HG02588 (cell line): ENCODE measurements around the gene FXYD1.

Experiments
- ATAC-seq: cut with Tn5 transposase; IDR thresholded peaks from one replicate; pipeline ENCODE4 v1.9.1; 2021; ENCODE audit warnings: mild to moderate bottlenecking, moderate library complexity; ENCODE audit not compliant: unreplicated experiment

The FXYD1 gene

DNA sequence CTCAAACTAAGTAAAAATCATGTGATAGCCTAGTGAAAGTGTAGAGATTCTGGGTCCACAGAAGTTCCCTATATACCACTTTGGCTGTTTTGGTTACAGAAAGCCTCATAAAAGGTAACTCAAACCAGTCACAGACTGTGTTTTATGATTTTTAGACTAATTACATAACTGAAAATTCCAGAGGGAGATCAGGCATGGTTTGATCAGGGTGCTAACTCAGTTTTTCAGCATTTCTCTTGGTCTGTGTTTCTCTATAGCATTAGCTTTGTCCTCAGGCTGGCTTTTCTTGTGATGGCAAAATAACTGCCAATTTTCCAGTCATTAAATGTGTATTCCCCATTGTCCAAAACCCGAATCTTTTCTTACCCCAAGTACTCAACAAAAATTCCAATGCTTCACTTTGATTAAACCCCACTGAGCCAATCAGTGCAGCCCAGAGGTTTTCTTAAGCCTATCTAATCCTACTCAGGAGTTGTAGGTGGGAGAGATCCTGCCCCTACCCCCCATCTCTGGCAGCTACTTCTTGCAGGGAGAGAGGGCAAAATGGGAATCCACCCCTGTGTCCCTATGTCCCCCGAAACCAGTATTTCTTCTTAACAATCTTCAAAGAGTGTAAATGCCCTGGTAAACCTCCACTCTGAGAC is 31.6 kb upstream of the FXYD1 start:
- ATAC-seq: no peak

DNA sequence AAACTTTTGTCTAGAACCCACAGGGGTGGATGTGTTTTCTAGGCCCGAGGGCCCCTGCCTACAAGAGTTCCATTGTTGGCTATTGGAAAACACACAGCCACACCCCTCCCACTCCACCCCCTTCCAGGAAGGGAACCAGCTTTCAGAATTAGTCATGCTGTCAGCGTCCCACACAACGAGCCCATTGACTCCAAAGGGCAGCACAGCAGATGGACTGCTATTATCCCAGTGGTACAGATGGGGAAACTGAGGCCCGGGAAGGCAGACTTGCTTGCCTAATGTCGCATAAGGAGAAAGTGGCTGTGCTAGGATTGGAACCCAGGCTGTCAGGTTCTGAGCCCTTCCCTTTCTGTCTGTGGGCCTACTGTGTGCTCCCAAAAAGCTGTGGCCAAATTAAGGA is 31.1 kb upstream of the FXYD1 start:
- ATAC-seq: no peak

DNA sequence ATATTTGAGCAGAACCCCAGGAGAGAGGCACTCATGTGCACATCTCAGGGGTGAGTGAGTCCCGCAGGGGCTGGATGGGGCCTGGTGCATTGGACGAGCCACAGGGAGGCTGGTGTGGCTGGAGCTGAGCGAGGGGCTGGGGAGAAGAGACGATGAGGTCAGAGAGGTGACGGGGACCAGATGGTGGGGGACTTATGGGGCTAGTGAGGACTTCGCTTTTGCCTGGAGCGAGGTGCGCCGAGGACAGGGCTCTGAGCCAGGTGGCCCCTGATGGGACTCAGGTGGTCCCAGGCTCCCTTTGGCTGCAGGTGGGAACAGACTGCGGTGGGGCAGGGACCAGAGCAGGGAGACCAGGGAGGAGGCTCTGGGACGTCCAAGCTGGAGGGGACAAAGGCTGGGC is 29.9 kb upstream of the FXYD1 start:
- ATAC-seq: no peak

DNA sequence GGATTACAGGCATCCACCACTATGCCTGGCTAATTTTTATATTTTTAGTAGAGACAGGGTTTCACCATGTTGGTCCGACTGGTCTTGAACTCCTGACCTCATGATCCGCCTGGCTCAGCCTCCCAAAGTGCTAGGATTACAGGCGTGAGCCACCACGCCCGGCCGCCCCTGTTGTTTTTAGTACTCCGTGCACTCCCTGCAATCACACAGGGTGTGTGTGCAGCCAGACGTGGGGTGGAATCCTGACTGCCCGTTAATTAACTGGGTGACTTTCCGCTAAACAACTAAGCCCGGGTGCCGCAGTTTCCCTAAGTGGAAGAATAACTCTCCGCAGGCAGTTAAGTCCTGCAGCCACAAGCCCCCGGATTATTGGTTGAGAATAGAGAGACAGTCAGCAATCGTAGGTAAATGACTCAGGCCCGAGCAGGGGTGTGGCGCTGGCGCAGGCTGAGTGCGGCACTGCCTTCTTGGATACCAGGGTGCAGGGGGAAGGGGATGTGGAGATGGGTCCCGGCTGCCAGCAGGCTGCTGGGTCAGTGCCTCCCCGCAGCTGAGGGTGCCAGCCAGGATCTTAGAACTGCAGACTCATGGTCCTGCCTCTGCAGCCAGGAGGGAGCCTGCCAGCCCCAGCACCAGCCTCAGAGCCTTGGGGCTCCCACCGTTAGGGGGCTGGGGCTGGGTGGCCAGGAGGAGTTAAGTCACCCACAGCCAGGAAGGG is 29.1 kb upstream of the FXYD1 start:
- ATAC-seq: no peak

DNA sequence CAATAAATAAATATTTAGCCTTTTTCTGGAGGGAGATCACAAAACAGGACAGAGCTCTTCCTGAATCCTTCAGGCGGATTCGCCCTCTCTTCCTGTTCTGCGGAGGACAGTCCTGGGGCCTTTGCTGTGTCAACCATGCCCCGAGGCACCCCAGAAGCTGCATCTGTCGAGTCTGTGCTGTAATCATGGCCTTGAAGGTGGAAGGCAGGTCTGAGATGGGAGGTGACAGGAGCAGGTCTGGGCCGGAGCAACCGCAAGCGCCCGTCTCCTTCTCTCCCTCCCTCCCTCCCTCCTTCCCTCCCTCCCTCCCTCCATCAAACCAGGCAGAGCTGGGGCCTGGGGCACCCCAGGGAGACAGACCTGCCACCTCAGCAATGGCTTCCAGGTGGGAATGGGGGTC is 27.6 kb upstream of the FXYD1 start:
- ATAC-seq: no peak

DNA sequence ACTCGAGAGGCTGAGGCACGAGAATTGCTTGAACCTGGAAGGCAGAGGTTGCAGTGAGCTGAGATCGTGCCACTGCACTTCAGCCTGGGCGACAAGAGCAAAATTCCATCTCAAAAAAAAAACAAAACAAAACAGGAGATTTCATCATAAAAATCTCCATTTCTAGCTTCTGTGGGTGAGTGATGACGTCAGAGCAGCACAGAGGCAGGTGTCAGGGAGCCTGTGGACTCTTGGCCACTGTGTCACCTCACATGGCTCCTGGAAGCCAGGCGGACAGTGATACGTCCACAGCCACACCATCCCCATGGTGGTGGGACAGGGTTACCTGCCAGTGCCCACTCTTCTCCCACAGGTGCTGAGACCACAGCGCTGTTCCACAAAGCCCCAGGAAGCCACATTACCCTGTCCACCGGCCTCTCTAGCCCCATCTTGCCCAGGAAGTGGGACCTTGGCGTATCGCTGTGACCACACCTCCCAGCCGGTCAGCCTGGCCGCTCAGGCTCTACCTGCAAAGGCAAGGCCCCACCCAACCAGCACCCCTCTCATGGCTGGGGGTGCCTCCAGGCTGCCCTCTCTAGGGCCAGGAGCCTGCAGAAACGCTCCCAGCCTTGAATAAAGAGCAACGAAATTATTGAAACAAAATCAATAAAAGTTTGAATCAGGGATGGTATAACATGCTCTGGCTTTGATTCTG is 25.5 kb upstream of the FXYD1 start:
- no peak for ATAC-seq

DNA sequence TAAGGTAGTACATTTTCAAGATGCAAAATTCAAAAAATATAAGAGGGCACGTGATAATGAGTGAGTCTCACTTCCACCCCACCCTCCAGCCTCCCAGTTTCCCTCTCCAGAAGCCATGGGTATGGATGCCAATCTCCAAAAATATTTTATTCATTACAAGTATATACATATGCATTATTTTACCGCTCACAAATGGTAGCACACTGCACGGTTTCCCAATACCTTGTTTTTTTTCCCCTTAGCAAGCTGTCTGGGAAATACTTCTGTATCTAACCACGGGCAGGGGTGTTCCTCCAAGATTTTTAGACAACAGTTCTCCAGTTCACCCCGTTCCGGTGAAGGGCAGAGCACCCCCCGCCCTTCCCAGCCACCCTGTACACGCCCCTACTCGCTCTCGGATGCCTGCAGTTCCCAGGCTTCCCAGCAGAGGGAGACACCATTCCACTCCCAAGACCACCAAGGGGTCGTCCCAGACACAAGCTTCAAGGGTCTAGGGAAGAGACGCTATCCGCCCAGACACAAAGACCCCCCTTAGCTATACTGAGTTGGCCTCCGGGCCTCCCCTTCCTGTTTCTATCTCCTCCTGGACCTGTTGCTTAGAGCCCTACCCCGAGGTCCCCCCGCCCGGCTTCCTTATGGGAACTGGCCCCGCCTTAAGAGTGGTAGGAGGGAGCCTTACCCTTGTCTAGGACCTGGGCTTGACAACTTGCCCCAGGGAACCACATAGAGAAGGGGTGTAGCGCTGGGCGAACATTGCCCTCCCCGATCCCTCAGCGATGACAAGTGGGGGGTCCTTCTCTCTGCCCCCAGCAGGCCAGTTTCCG is 24.1 kb upstream of the FXYD1 start:
- ATAC-seq: no peak

DNA sequence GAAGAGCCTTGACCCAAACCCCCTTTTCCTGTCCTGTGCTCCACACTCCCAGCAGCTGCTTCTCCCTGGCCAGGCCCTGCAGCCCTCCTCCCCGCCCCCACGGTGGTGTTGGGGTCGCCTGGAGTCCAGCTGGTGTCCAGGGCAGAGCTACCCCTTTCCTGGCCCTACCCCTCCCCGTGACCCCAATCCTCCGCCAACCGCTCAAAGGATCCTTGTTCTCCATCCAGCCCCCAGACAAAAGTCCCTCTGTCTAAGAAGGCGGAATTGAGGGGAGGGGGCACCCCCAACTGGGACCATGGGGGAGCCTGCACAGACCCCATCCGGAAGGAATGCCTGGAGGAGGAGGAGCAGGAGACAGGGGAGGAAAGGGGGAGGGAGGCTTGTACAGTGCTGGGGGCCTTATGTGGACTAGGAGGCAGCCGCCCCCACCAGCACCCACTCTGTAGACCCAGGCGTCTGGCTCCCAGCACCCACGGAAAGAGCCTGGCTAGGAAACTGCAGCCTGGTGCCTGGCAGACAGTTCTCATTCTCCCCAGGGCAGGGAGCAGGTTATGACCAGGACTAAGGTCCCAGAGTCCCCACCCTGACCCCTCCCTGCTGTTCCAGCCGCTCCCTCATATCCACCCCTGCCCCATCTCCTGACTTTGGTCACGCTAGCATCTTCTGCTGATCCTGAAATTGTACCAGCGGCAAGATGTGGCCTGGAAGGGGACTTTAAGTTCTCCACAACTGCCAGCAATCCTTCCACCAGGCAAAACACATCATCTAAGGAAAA is 23.3 kb upstream of the FXYD1 start, which contains the start of gene FXYD3:
FXYD3 (plus strand) TSS at position 647 of the 775 bp plus-strand sequence. CDS start 3,554 bp downstream, outside the sequence.
- no peak for ATAC-seq

DNA sequence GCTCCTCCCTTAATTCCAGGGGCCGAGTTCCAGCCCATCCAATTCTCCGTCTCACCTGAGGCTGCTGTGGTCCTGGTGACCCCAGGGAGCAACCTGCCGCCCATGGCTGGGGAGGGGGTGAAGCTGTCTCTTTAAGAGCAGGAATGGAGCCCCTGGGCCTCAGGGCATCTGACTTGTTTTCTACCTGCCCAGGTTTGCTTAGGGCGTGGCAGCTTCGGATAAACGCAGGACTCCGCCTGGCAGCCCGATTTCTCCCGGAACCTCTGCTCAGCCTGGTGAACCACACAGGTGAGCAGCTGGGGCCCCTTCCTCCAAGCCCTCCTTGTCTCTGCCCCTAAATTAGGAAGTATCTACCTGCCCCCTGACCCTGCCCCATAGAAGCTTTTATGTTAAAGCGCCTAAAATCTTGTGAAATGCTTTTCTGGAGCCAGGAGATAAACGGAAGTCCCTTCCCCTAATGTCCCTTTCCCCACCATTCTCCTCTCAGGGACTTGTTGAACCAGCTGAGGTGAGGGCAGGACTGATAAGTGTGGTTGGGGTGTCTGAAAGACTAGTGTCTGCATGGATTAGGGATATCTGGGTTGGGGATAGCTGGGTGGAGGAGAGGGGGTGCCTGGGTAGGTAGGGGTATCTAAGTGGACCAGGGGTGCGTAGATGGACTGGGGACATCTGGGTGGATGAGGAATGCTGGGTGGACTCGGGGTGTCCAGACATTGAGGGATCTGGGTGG is 22.4 kb upstream of the FXYD1 start:
- no peak for ATAC-seq

DNA sequence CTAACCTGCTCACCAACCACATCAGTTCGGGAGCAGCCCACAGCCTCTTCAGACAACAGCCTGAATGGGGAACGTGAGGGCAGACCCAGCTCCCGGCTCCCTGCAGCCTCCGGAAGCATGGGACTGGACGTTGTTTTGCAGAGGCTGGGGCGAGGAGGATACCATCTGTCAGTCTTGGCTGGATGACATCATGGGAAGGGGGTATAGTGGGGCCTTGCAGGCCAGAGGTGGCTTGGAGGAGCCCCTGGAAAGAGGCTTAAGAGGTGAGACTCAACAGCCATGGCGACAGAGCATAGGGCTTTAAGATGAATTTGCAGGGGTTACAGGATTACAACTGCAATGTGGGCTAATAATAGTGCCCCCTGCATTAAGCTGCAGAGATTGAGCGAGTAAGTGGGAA is 21.5 kb upstream of the FXYD1 start:
- no peak for ATAC-seq

DNA sequence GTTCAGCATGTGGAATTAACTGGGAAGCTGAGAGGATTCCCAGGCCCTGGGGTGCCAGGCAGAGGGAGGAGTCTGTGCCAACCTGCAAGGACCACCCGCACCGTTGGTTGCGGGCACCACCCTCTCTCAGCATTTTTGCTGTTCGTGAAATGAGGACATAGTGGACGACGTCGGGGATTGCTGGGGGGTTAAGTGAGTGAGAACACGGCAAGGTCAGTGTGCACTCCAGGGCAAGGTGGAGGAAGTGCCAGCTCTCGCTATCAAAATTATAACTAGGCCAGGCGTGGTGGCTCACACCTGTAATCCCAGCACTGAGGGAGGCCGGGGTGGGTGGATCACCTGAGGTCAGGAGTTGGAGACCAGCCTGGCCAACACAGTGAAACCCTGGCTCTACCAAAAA is 20.8 kb upstream of the FXYD1 start:
- no peak for ATAC-seq

DNA sequence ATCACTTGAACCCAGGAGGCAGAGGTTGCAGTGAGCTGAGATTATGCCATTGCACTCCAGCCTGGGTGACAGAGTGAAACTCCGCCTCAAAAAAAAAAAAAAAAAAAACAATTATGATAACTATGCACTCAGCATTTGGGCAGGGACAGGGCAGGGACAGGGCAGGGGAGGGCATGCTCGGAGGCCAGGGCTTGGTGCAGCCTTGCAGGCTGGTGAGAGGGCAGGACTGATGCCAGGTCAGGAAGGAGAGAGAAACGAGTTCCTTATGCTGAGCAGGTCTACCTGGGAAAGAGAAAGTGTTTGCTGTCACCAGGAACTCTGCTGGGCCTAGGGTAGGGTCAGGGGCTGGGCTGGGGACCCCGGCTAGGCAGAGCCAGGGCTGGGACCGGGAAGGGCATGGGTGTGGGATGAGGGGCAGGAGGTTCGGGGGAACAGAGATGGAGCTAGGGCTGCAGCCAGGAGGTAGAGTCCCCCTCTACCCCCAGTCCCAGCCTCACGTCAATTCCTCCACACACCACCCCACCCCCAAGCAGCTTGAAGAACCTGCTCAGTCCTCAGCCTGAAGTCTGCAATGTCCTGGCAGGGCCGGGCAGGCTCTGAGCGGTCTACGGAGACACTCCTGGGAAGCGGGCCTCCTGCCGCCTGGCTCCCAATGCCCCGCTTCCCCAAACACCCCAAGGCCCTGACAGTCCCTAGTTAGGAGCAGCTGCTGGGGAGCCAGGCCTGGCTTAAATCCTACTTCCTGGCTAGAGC is 20.2 kb upstream of the FXYD1 start:
- ATAC-seq: no peak

DNA sequence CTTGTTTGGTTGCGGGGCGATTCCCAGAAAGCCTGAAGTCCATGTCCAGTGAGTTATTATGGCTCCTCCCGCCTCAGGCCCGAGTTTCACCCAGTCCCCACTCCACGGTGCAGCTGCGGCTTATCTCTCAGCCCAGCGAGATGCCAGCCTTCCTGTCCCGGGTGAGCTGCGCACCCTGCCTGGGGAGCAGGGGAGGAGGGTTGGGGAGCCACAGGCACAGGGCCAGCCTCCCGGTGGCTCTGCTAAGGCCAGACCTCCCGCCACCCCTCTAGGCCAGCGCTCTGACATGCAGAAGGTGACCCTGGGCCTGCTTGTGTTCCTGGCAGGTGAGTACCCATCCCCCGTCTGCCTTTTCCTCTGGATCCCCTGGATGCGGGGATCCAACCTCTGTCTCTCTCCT is 19.5 kb upstream of the FXYD1 start:
- ATAC-seq: no peak

DNA sequence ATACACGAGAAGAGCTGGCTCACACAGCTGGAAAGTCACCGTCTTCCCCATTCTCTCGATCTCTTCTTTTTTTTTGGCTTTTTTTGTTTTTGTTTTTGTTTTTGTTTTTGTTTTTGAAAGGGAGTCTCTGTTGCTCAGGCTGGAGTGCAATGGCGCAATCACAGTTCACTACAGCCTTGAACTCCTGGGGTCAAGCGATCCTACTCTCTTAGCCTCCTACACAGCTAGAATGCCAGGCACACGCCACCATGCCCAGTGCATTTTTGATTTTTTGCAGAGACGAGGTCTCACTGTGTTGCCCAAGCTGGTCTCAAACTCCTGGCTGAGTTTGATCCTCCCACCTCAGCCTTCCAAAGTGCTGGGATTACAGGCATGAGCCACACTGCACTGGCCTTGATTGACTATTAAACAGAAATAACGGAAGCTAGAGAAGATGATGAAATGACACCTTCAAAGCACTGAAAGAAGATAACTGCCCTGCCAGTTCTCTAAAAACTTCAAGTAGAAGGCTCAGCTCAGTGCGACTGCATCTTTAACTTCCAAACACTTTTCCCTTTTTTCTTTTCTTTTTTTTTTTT is 19.0 kb upstream of the FXYD1 start:
- no peak for ATAC-seq

DNA sequence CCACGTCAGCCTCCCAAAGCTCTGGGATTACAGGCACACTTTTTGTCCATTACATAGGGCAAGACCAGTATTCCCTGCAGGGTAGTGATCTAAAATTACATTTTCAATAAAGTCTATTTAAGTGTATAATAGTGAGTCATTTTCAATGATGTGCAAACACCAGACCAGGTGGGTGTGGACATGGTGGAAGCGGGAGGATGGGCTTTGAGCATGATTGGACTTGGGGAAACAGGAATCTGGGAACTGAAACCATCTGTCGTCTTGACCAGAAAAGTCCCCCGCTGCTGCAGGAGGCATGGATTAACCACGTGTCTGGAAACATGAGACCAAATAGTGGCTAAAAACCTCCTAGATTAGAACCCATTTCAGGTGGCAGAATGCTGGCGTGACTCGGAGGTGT is 18.1 kb upstream of the FXYD1 start:
- ATAC-seq: no peak

DNA sequence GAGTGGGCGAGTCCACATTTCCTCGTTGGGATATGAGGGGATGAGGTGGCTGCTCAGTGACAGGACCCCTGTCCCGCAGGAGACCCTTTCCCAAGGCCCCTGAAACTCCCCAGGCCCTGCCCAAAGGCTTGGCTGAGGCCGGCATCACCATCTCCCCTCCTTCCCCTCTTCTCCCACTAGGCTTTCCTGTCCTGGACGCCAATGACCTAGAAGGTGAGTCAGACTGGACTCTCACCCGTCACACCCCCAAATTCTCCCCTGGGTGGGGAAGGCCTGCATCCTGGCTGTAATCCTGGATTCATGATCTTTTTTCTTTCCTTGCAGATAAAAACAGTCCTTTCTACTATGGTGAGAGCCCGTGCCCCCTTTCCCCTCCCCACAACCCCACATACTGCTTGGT is 17.7 kb upstream of the FXYD1 start:
- no peak for ATAC-seq

DNA sequence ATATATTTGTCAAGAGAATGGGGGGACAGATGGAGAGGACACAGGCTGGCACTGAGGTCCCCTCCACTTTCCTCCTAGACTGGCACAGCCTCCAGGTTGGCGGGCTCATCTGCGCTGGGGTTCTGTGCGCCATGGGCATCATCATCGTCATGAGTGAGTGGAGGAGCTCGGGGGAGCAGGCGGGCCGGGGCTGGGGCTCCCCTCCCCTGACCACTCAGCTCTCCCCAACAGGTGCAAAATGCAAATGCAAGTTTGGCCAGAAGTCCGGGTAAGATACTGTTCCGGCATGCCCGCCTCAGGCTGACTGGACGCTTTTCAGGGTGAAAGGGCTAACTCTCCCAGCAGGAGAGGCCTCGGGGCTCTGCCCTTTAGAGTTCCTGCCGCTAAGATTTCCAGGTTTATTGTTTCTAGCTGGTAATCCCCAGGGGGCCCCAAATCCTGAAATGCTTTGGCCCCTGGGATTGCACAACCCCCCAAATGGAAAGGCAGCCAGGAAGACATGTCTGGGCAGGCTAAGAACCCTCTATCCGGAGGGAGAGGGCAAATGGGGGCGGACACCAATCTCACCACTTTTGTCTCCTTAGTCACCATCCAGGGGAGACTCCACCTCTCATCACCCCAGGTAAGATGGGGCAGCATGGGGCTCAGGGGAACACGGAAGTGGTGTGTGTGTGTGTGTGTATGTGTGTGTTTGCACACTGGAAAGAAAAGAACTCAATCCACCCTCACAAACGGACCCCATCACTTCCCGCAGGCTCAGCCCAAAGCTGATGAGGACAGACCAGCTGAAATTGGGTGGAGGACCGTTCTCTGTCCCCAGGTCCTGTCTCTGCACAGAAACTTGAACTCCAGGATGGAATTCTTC is 15.7 kb upstream of the FXYD1 start:
- ATAC-seq: no peak

DNA sequence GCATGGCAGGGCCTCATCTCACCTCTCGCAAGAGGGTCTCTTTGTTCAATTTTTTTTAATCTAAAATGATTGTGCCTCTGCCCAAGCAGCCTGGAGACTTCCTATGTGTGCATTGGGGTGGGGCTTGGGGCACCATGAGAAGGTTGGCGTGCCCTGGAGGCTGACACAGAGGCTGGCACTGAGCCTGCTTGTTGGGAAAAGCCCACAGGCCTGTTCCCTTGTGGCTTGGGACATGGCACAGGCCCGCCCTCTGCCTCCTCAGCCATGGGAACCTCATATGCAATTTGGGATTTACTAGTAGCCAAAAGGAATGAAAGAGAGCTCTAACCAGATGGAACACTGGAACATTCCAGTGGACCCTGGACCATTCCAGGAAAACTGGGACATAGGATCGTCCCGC is 15.1 kb upstream of the FXYD1 start:
- no peak for ATAC-seq
